Measurements from ENCODE around the gene PLEKHA1.

Gene PLEKHA1

DNA sequence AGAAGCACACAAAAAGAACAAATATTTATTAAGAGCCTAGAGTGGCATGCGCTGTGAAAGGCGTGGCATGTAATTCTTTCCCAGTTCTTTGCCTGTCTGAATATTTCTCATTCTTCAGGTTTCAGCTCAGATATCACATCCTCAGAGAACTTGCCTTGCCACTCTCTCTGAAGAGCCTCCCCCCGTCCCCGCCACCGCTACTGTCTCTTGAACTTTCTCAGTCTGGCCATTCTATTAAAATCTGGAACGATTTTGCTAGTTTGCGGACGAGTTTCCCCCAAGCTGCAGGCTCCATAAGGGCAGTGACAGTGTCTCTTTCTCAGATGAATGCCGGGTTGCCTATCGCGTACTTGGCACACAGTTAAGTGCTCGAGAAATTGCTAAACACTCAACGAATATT, 787 bp upstream of the PLEKHA1 start:
- DNase-seq (ENCODE audit: low spot score), result peak; percentile 46
- peak overlapping the region; percentile 99 for H3K27ac ChIP-seq
- TF ChIP-seq, protein P1, sequence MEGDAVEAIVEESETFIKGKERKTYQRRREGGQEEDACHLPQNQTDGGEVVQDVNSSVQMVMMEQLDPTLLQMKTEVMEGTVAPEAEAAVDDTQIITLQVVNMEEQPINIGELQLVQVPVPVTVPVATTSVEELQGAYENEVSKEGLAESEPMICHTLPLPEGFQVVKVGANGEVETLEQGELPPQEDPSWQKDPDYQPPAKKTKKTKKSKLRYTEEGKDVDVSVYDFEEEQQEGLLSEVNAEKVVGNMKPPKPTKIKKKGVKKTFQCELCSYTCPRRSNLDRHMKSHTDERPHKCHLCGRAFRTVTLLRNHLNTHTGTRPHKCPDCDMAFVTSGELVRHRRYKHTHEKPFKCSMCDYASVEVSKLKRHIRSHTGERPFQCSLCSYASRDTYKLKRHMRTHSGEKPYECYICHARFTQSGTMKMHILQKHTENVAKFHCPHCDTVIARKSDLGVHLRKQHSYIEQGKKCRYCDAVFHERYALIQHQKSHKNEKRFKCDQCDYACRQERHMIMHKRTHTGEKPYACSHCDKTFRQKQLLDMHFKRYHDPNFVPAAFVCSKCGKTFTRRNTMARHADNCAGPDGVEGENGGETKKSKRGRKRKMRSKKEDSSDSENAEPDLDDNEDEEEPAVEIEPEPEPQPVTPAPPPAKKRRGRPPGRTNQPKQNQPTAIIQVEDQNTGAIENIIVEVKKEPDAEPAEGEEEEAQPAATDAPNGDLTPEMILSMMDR (conservative IDR thresholded peaks at IDR 0.05; ENCODE audit: low read depth), result no peak
- CTCF ChIA-PET, result interaction anchor here (0.6 to 0.7 kb wide), 2 partner anchors 58 to 416 kb away, joined by 3 to 4 read pairs; no protein-coding TSS in a partner anchor
- POLR2A ChIA-PET (ENCODE audit: low non-redundant PET), result interaction anchor here (0.6 to 1.6 kb wide), 3 partner anchors 9 to 29 kb away, joined by 3 to 5 read pairs (median 3); no protein-coding TSS in a partner anchor

DNA sequence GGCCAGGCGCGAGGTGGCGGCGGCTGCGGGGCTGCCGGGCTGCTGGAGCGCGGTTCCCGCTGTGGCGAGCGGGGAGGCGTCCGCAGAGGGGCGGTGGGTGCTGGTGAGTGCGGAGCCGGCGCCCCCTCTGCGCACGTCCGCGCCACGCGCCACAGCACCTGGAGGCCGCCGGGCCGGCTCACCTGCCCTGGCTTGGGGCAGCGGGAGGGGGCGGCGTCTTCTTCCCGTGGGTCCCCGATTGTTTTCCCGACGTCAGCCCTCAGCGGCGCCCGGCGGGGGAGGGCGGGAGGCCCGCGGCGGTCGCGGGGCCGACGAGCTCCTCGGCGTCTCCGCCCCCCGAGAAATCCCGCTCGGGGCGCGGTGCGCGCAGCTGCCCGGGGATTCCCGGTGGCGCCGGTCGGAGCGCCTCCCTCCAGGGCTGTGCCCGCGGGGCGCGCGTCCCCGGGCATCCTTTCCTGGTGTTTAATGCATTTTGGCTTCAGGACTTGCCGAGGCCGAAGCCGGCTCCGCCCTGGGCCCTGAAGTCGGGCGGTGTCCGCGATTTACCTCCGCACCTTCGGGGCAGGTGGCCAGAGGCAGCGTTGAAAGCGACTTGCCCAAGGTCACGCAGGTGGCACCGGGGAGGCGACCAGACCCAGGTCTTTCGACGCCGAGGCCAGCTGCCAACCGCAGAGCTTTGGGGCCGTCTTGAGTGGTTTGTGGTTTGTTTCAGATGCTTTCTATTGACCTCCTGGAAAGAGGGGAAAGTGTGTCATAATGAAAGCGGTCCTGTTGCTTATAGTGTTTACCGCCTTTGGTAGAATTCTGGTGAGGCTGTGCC, 561 bp downstream of the PLEKHA1 start:
- ChIA-PET CTCF (interaction anchor here (0.5 to 1.3 kb wide), 5 partner anchors 44 to 1635 kb away, joined by 3 to 5 read pairs (median 4); no protein-coding TSS in a partner anchor), POLR2A (ENCODE audit: low non-redundant PET) (interaction anchor here (0.6 to 1.0 kb wide), 2 partner anchors 15 to 129 kb away, joined by 3 read pairs; no protein-coding TSS in a partner anchor)
- TF ChIP-seq, protein P1 (conservative IDR thresholded peaks at IDR 0.05; ENCODE audit: low read depth), result no peak
- peak; percentile 73 for DNase-seq (ENCODE audit: low spot score)
- peak overlapping the region; percentile 99 for H3K27ac ChIP-seq

DNA sequence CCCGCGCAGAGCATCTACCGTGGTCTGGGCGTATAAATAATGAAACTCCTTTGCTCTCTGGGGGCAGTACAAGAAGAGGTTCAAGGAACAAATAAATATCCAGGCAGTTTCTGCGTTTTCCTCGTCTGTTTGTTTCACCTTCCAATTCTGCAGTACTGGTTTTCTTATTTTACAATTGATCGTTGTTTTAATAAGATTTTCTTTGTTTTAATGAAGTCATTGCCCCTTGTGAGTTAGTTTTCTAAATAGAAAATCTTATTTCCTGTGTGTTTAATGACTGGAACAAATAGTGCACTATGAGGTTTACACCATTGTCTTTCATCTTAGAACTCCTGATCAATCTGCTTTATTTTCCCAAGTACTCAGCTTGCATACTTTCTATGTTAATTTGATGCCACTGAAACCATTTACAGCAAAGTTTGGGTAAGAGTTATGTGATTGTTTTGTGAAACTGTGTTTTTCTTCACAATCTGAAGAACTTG, 1.2 kb downstream of the PLEKHA1 start:
- POLR2A ChIA-PET (ENCODE audit: low non-redundant PET), result no interaction called here
- CTCF ChIA-PET, result interaction anchor here (0.5 to 1.3 kb wide), 4 partner anchors 66 to 1634 kb away, joined by 3 to 5 read pairs (median 4); no protein-coding TSS in a partner anchor
- DNase-seq (ENCODE audit: low spot score), result no peak
- TF ChIP-seq, protein P1 (conservative IDR thresholded peaks at IDR 0.05; ENCODE audit: low read depth), result no peak
- peak overlapping the region; percentile 99 for H3K27ac ChIP-seq

DNA sequence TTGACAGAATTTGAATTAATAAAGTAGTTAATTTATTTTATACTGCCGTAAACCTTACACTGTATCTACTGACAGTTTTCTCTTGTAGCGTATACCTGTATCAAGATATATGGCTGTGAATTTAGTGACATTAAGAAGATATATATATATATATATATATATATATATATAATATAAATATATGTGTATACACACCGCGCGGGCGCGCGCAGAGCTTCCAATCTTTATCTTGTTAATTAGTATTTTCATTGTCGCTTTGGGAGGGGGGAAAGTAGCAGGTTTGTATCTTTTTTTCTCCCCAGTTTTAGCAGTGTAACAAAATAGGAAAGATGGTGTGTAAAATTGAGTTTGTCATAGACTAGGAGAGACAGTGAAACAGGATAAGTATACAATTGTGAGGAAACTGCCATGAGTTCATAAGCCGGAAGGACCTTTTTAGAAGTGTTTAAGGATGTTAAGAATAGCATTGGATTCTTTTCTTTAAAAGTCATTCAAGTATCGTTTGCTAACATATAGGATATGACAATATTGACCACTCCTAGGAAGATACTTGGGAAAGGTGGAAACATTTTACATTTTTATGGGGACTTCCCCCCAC, 2.0 kb downstream of the PLEKHA1 start:
- TF ChIP-seq, protein P1 (conservative IDR thresholded peaks at IDR 0.05; ENCODE audit: low read depth), result no peak
- no peak for DNase-seq (ENCODE audit: low spot score)
- ChIA-PET CTCF (interaction anchor here (0.8 kb wide), 2 partner anchors 67 to 215 kb away, joined by 3 read pairs; no protein-coding TSS in a partner anchor), POLR2A (ENCODE audit: low non-redundant PET) (no interaction called here)
- H3K27ac ChIP-seq, result no peak overlapping the region

DNA sequence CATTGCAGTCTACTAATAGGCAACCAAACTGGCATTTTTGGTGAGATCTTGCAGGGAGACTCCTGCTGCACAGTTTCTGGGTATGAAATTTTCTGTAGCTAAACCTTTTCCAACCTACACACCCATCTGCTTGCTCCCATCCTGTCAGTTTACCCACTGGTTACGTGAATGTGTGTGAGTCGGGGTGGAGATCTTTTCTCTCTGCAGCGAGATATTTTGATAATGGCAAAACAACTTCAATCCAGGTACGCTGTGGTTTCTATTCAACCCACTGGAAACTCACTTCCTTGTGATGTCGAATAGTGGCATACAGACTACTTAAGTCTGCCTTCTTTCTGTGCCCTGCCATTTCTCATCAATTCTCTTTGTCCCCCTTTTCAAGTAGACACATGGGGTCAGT, 4.5 kb downstream of the PLEKHA1 start:
- H3K27ac ChIP-seq, result no peak overlapping the region
- DNase-seq (ENCODE audit: low spot score), result no peak
- ChIA-PET CTCF (interaction anchor here (0.9 kb wide), 1 partner anchor 36 kb away, joined by 3 read pairs; no protein-coding TSS in a partner anchor), POLR2A (ENCODE audit: low non-redundant PET) (no interaction called here)
- TF ChIP-seq, protein P1 (conservative IDR thresholded peaks at IDR 0.05; ENCODE audit: low read depth), result no peak

DNA sequence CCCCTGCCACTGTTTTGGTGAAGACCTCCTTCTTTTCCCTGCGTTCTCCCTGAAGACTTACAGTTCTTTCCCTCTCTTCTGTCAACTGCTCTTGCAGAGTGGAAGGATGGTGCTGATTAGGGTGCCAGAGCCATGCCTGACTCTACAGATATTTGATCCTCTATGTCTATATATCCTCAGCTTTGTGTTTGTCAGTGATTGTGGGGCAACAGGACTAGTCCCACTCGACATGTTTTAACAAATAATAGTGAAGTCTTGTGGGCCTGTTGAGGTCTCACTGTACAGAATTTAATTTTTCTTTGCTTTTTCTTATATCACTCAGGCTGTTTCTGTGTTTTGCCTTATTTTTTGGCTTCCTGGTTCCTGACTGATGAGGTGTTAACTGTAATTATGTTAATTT, 5.0 kb downstream of the PLEKHA1 start:
- DNase-seq (ENCODE audit: low spot score), result no peak
- ChIA-PET POLR2A (ENCODE audit: low non-redundant PET) (no interaction called here), CTCF (interaction anchor here (0.5 kb wide), 1 partner anchor 34 kb away, joined by 3 read pairs; no protein-coding TSS in a partner anchor)
- TF ChIP-seq, protein P1 (conservative IDR thresholded peaks at IDR 0.05; ENCODE audit: low read depth), result no peak
- no peak overlapping the region for H3K27ac ChIP-seq
